ENCODE measurements around the gene SSR3. TPM values are rescaled to one million over a fixed set of nuclear protein-coding genes. Genes with fewer than 3 reads are reported as not detected.

Gene SSR3
- total RNA-seq, 1 experiment from 2014 or later: 135 TPM

DNA sequence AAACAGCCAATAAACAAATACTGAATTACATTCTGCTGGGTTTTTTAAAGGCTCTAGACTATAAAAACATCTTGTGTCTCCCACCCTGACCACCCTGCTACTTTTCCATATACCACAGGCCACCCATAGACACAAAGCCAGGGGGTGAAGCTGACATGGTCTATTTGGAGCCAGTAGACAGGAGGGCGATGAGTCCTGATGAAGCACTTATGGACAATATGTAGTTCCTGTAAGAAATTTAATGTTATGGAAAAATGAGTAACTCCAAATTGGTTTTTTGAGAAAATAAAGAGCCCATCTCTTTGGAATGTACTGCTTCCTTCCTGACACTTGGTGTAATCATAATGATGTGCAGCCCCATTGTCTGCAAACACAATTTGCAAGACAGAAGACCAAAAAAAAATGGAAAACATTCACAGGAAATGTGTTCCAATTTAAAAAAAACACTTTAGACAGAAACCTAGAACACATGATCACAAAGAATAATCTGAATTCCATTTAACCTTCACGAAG is 11.8 kb downstream of the SSR3 start:
- DNase-seq (ENCODE audit: low spot score): no peak
- in situ Hi-C loops (cut with HindIII; ENCODE audit: low sequenced_read_pairs): no loop called here

- in situ Hi-C loops (cut with HindIII; ENCODE audit: low sequenced_read_pairs): no loop called here
- no peak for DNase-seq (ENCODE audit: low spot score)
Measured at GRCh38 chr3:156542101-156543042, 12.5 kb downstream of the SSR3 start.

GRCh38 chr3:156539802-156540201 is 15.1 kb downstream of the SSR3 start:
- no peak for DNase-seq (ENCODE audit: low spot score)

GRCh38 chr3:156539051-156539450 is 15.9 kb downstream of the SSR3 start:
- in situ Hi-C loops (cut with HindIII; ENCODE audit: low sequenced_read_pairs): no loop called here
- DNase-seq (ENCODE audit: low spot score): no peak

More at GRCh38 chr3:156539802-156540201, 15.1 kb downstream of the SSR3 start:
- in situ Hi-C loops (cut with HindIII; ENCODE audit: low sequenced_read_pairs): no loop called here

DNA sequence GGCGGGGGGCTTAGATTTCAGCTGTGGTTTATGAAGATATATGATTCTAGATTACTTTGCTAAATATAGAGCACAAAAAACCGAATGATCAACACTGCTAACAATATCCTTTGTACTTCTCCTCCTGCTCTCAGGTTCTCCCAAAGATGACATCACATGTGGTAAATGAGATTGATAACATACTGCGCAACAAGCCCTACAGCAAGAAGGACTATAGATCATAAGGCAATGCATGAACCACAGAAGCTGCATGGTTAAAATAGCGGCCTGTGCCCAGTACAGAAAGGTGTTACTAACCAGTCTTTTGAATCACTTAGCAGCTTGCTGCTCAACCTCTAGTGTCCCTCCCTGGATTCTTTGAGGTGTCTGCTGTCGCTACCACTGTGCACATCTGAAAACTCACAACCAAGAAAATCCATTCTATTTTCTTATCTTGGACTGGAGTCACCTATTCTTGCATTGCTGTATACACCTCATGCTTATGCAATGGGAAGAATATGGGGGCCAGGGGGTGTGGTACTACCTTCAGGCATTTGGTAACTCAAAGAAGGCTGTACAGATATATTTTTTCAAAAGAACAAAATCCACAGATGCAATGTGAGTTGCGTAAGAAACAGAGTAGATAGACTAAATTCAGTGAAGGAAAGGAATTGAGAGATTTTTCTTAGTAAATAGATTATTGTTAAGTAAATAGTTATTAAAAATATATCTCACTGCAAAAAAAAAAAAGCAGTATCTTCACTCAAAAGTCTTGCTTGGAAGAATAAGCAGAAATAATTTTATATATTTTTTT is 18.2 kb downstream of the SSR3 start:
- in situ Hi-C loops (cut with HindIII; ENCODE audit: low sequenced_read_pairs): no loop called here
- no peak for DNase-seq (ENCODE audit: low spot score)

DNA sequence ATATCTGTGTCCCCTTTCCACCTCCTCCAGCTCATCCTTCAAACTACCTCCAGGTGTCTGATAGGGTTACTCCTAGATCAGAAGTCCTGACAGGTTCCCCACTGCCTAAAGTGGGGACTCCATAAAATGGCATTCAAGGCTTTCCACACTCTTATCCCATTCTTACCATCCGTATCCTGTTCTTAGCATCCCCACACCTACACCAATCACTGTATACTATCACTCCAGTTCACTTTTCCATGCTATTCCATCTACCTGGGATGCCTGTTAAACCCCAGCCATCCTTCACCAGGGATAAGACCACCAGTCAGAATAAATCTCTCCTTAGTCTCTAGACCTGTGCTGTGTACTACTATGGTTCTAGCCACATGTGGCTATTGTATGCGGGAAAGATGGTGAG is 19.1 kb downstream of the SSR3 start:
- in situ Hi-C loops (cut with HindIII; ENCODE audit: low sequenced_read_pairs): no loop called here
- DNase-seq (ENCODE audit: low spot score): no peak

- DNase-seq (ENCODE audit: low spot score): peak; percentile 51
- in situ Hi-C loops (cut with HindIII; ENCODE audit: low sequenced_read_pairs): no loop called here
Measured at GRCh38 chr3:156535162-156535627, 19.7 kb downstream of the SSR3 start.

DNA sequence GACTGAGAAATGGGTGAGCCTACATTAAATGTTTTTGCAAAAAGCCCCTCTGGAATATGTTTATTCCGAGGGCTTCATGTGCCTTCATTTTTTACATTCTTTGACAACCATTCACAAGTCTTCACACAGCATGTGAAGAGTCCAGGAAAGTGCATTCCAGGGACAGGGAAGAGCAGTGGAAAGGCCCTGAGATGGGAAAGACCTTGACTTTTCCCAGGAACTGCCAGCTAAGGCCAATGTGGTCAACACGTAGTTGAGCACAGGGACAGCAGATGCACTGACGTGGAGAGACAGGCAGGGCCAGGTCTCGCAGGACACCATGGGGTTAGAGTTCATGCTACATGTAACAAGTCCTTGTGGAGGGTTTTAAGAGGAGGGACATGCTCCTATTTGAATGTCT is 21.7 kb downstream of the SSR3 start:
- DNase-seq (ENCODE audit: low spot score): no peak
- in situ Hi-C loops (cut with HindIII; ENCODE audit: low sequenced_read_pairs): no loop called here

DNA sequence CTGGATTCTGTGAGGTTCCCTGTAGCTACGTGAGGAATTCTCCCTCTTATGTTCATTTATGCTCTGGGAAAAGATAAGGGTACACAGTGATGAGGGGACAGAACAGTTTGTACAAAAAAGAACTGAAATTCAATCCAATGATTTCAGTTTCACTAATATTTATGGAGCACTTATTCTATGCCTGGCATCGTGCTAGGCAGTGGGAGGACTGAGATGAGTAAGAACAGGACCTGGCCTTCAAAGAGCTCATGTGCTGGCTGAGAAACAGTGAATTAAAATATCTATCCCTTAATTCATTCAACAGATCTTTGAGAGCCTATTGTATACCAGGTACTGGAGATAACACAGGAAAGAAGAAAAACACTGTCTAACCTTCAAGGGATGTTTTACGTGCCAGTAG is 22.2 kb downstream of the SSR3 start:
- in situ Hi-C loops (cut with HindIII; ENCODE audit: low sequenced_read_pairs): no loop called here
- no peak for DNase-seq (ENCODE audit: low spot score)

GRCh38 chr3:156530980-156531379 is 23.9 kb downstream of the SSR3 start:
- in situ Hi-C loops (cut with HindIII; ENCODE audit: low sequenced_read_pairs): no loop called here
- no peak for DNase-seq (ENCODE audit: low spot score)

- in situ Hi-C loops (cut with HindIII; ENCODE audit: low sequenced_read_pairs): no loop called here
- no peak for DNase-seq (ENCODE audit: low spot score)
Measured at GRCh38 chr3:156527060-156527459, 27.9 kb downstream of the SSR3 start.

DNA sequence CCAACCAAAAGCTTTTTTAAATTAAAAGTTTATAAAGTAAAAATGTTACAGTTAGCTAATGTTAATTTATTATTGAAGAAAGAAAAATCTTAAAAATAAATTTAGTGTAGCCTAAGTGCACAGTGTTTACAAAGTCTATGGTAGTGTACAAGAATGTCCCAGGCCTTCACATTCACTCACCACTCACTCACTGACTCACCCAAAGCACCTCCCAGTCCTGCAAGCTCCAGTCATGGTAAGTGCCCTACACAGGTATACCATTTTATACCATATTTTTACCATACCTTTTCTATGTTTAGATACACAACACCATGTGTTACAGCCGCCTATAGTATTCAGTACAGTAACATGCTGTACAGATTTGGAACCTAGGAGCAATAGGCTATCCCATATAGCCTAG is 29.1 kb downstream of the SSR3 start:
- DNase-seq (ENCODE audit: low spot score): no peak
- in situ Hi-C loops (cut with HindIII; ENCODE audit: low sequenced_read_pairs): no loop called here

- DNase-seq (ENCODE audit: low spot score): no peak
- in situ Hi-C loops (cut with HindIII; ENCODE audit: low sequenced_read_pairs): no loop called here
Measured at GRCh38 chr3:156522673-156523072, 32.2 kb downstream of the SSR3 start.

DNA sequence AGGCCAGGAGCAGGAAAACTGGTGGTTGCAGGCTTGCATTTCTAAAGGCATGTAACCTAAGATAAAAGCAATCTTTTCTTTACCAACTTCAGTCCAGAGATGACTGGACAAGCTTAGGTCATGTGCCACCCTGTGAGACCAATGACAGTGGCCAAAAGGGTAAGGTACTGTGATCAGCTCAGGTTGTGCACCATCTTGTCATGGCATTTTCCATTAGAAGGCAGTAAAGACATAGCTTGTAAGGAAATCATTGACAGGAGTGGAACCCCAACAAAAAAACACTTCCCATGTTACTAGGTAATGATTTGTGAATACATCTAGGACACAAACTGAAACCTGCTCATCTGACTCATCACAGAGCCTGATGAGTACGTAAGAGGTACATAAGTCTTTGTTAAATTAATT is 35.2 kb downstream of the SSR3 start:
- DNase-seq (ENCODE audit: low spot score): no peak
- in situ Hi-C loops (cut with HindIII; ENCODE audit: low sequenced_read_pairs): no loop called here

GRCh38 chr3:156518726-156519125 is 36.2 kb downstream of the SSR3 start:
- DNase-seq (ENCODE audit: low spot score): no peak
- in situ Hi-C loops (cut with HindIII; ENCODE audit: low sequenced_read_pairs): no loop called here

DNA sequence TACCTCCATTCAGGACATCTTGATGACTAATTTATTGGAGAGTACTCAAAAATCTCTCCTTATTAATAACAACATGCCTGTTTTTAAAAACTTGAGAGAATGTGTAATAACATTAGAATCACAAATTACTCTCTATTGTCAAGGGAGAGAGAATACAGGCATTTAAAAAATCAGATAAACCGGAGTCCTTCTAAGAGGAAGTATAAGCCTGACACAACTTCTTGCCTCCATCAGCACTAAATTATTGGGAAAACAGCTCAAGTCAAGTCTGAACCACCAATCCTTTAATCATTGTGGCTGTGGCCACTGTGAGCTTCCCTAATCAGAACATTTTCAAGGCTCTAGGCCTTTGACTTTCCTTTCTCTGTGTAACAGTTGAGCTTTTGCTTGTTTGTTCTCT is 38.0 kb downstream of the SSR3 start:
- in situ Hi-C loops (cut with HindIII; ENCODE audit: low sequenced_read_pairs): no loop called here
- no peak for DNase-seq (ENCODE audit: low spot score)

DNA sequence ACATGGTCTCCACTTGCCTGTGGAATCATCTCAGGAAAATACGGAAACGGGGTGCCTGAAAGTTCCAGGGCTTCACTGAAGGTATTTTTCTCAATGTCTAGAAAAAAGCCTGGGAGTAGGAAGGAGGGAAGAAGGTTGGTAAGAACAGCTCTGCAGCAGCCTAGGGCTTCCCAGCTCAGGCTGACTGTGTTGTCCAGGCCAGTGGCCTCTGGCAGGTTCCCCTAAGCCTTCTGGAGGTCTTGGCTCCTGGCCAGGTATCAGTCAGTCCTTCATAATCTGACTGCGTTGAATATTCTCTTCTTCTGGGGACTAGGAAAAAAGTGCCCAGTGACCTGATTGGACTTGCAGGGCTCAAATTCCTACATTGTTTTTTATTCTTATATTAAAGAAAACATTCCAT is 38.6 kb downstream of the SSR3 start:
- peak; percentile 83 for DNase-seq (ENCODE audit: low spot score)
- in situ Hi-C loops (cut with HindIII; ENCODE audit: low sequenced_read_pairs): no loop called here

DNA sequence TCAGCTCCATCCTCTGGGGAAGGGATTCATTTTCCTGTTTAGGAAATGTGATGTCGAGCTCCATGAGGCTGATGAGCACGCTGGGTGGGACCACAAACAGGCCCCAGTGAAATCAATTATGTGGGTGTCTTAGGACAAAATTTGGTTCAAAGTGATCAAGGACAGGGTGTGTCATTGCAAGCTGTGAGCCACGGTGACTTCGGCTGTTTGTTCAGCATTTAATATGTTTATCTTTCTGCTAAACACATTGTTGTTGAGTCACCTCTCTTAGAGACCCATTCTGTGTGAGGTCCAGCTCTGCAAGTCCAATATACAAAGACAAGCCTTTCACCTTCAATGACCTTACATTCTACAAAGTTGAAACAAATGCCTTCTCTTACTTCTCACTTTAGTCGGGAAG is 41.3 kb downstream of the SSR3 start:
- DNase-seq (ENCODE audit: low spot score): no peak
- in situ Hi-C loops (cut with HindIII; ENCODE audit: low sequenced_read_pairs): no loop called here

DNA sequence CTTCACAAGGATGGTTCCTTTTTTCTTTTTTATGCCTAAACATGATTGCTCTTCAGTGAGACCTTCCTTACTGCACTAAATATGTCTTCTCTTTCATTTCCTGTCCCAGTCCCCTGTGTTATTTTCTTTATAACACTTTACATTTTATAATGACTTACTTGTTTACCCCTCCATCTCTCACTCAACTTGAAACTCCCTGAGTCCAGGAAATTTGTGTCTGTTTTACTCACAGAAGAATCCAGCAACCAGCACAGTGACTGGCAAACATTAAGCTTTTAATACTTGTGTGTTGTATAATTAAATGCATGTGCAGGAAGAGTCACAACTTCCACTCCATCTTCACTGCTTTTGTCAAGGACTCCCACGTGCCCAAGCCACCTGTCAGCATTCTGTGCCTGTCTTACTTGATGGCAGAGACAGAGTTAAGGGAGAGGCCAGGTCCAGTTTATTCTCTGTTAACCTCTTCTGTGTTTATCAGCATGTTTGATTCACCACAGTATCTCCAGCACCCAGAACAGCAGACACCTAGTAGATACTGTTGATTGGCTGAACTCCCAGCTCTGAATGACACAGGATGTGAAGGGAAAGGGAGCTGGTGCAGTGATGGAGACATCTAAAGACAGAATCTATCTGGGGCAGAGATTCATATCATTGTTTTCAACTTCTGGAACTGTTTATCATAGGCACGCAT is 42.8 kb downstream of the SSR3 start:
- DNase-seq (ENCODE audit: low spot score): no peak
- in situ Hi-C loops (cut with HindIII; ENCODE audit: low sequenced_read_pairs): no loop called here

Data from G401 (cell line).